Measurements from ENCODE around the gene RGL2. TPM values are rescaled to one million over a fixed set of nuclear protein-coding genes. Genes with fewer than 3 reads are reported as not detected.

RGL2 gene
- total and polyA plus RNA-seq, 2 of the 13 experiments (the other 11 are each of a cell fraction or from before 2014, with no cell fraction given) = 22.9 to 47.4 TPM

GRCh38 chr6:33248643-33248931, 50.2 kb downstream of the RGL2 start (continued):
- no peak for TF ChIP-seq CSRNP2 (CRISPR knock-in tag; conservative IDR thresholded peaks at IDR 0.05; ENCODE audit: low read depth)
- TF ChIP-seq GABPB1 (CRISPR knock-in tag; IDR thresholded peaks at IDR 0.05) = no peak
- no peak for TF ChIP-seq ZBTB20 (CRISPR knock-in tag; IDR thresholded peaks at IDR 0.05; ENCODE audit: borderline replicate concordance, low read depth)
- TF ChIP-seq GPN1 (CRISPR knock-in tag; IDR thresholded peaks at IDR 0.05; ENCODE audit: borderline replicate concordance) = no peak
- no peak for TF ChIP-seq TBP (CRISPR knock-in tag; IDR thresholded peaks at IDR 0.05)
- no peak for TF ChIP-seq FOXP1 (IDR thresholded peaks at IDR 0.05)
- no peak for TF ChIP-seq FOXP1 (CRISPR knock-in tag; IDR thresholded peaks at IDR 0.05)
- peak; percentile 92 for TF ChIP-seq ATF5 (CRISPR knock-in tag; IDR thresholded peaks at IDR 0.05; ENCODE audit: low read depth)
- no peak; the same call in 1 of the 2 replicates for TF ChIP-seq HDAC2 (CRISPR knock-in tag; IDR thresholded peaks at IDR 0.05)
- no peak for TF ChIP-seq FOXK2 (IDR thresholded peaks at IDR 0.05)
- TF ChIP-seq NR2F6 (IDR thresholded peaks at IDR 0.05) = no peak; the same call in 1 of the 2 replicates
- no peak for TF ChIP-seq NR2F6 (CRISPR knock-in tag; IDR thresholded peaks at IDR 0.05)
- TF ChIP-seq ZFYVE20 (CRISPR knock-in tag; IDR thresholded peaks at IDR 0.05; ENCODE audit: borderline replicate concordance, low read depth) = no peak
- no peak for TF ChIP-seq MXD1 (CRISPR knock-in tag; IDR thresholded peaks at IDR 0.05)
- TF ChIP-seq ZKSCAN1 (IDR thresholded peaks at IDR 0.05; ENCODE audit: low read length) = no peak
- 0 out of 2 replicates have a peak, but pooled peaks have one; percentile 34 for TF ChIP-seq ARNTL (CRISPR knock-in tag; IDR thresholded peaks at IDR 0.05)
- TF ChIP-seq ZNF296 (CRISPR knock-in tag; conservative IDR thresholded peaks at IDR 0.05) = no peak
- TF ChIP-seq NBN (conservative IDR thresholded peaks at IDR 0.05) = no peak
- TF ChIP-seq NR1H2 (CRISPR knock-in tag; IDR thresholded peaks at IDR 0.05; ENCODE audit: borderline replicate concordance, low read depth) = no peak
- no peak for TF ChIP-seq SUZ12 (IDR thresholded peaks at IDR 0.05; ENCODE audit: low read depth, low read length)
- no peak for TF ChIP-seq ZNF556 (CRISPR knock-in tag; IDR thresholded peaks at IDR 0.05; ENCODE audit: borderline replicate concordance)
- 0 out of 2 replicates have a peak, but pooled peaks have one; percentile 72 for TF ChIP-seq ZNF670 (CRISPR knock-in tag; IDR thresholded peaks at IDR 0.05; ENCODE audit: borderline replicate concordance)
- 0 out of 2 replicates have a peak, but pooled peaks have one; percentile 78 for TF ChIP-seq ZNF274 (CRISPR knock-in tag; IDR thresholded peaks at IDR 0.05)
- TF ChIP-seq HNF4G (IDR thresholded peaks at IDR 0.05; ENCODE audit: borderline replicate concordance, low read depth, low read length) = no peak
- TF ChIP-seq HNF4G (CRISPR knock-in tag; IDR thresholded peaks at IDR 0.05; ENCODE audit: borderline replicate concordance, low read depth) = no peak
- peak; percentile 70; the same call in 1 of the 2 replicates for TF ChIP-seq ZNF350 (CRISPR knock-in tag; IDR thresholded peaks at IDR 0.05; ENCODE audit: borderline replicate concordance, low read depth)
- TF ChIP-seq HINFP (CRISPR knock-in tag; IDR thresholded peaks at IDR 0.05; ENCODE audit: low read depth) = 0 out of 2 replicates have a peak, but pooled peaks have one; percentile 59
- no peak for TF ChIP-seq ZNF878 (CRISPR knock-in tag; IDR thresholded peaks at IDR 0.05)
- no peak for TF ChIP-seq EZH2 (conservative IDR thresholded peaks at IDR 0.05; ENCODE audit: low read depth, low read length)
- no peak for TF ChIP-seq CCAR2 (optimal IDR thresholded peaks at IDR 0.05; ENCODE audit: low read depth, low read length)

Data from HepG2 (cell line).